MM.1S (cell line): ENCODE results near the gene DNLZ.

Source experiments
- DNase-seq: peaks from one replicate; pipeline ENCODE4 v3.0.0-alpha.2; 2015
- H2AFZ ChIP-seq: fragments of 300-600 bp; sonication (generic); 2 replicates; pipeline ENCODE4 v1.6.0; 2016; ENCODE audit warnings: antibody characterized with exemption, low read length
- H3F3A ChIP-seq: fragments of 300-600 bp; sonication (generic); 2 replicates; pipeline ENCODE4 v1.6.1; 2016; ENCODE audit warnings: mild to moderate bottlenecking, antibody characterized with exemption, low read length, moderate library complexity, mixed read lengths; ENCODE audit not compliant: insufficient read depth
- H3K27ac ChIP-seq: fragments of 300-600 bp; sonication (generic); 2 replicates; pipeline ENCODE4 v1.5.1; 2016; ENCODE audit warnings: mild to moderate bottlenecking, low read length
- H3K27me3 ChIP-seq: fragments of 300-600 bp; sonication (generic); replicated peaks from 2 replicates; pipeline ENCODE4 v1.6.0; 2016; ENCODE audit warnings: low read length; ENCODE audit not compliant: insufficient read depth
- H3K36me3 ChIP-seq: fragments of 300-600 bp; sonication (generic); replicated peaks from 2 replicates; pipeline ENCODE4 v1.6.1; 2016; ENCODE audit warnings: mild to moderate bottlenecking, low read length, mixed read lengths; ENCODE audit not compliant: insufficient read depth
- H3K4me1 ChIP-seq: fragments of 300-600 bp; sonication (generic); 2 replicates; pipeline ENCODE4 v1.6.1; 2016; ENCODE audit warnings: low read length, mixed read lengths
- H3K4me2 ChIP-seq: fragments of 300-600 bp; sonication (generic); 2 replicates; pipeline ENCODE4 v1.6.0; 2016; ENCODE audit warnings: low read depth, low read length
- H3K4me3 ChIP-seq: fragments of 300-600 bp; sonication (generic); 2 replicates; pipeline ENCODE4 v1.5.1; 2016; ENCODE audit warnings: low read length, mixed read lengths
- H3K79me2 ChIP-seq: fragments of 300-600 bp; sonication (generic); 2 replicates; pipeline ENCODE4 v1.6.1; 2016; ENCODE audit warnings: mixed run types, low read length, mixed read lengths
- H3K9ac ChIP-seq: fragments of 300-600 bp; sonication (generic); 2 replicates; pipeline ENCODE4 v1.6.1; 2016; ENCODE audit warnings: low read length, mixed read lengths
- H3K9me2 ChIP-seq: fragments of 300-600 bp; sonication (generic); replicated peaks from 2 replicates; pipeline ENCODE4 v1.6.1; 2016; ENCODE audit warnings: mild to moderate bottlenecking, low read length, mixed read lengths; ENCODE audit not compliant: insufficient read depth
- H3K9me3 ChIP-seq: fragments of 300-600 bp; sonication (generic); replicated peaks from 2 replicates; pipeline ENCODE4 v1.6.1; 2016; ENCODE audit warnings: mild to moderate bottlenecking, low read length, mixed read lengths; ENCODE audit not compliant: insufficient read depth
- H4K20me1 ChIP-seq: fragments of 300-600 bp; sonication (generic); 2 replicates; pipeline ENCODE4 v1.6.1; 2016; ENCODE audit warnings: mild to moderate bottlenecking, low read length, moderate library complexity, mixed read lengths; ENCODE audit not compliant: insufficient read depth
- EZH2 ChIP-seq: fragments of 300-600 bp; sonication (generic); optimal IDR thresholded peaks from 2 replicates; pipeline ENCODE3; 2017; ENCODE audit warnings: low read depth, mild to moderate bottlenecking, antibody characterized with exemption, low read length, mixed read lengths
- EZH2phosphoT487 ChIP-seq: fragments of 300-600 bp; sonication (generic); IDR thresholded peaks from 2 replicates; pipeline ENCODE4 v1.6.1; 2018; ENCODE audit warnings: antibody characterized with exemption, low read length
- TF ChIP-seq, protein P1 (sequence below): fragments of 300-600 bp; sonication (generic); IDR thresholded peaks from 2 replicates; pipeline ENCODE4 v1.5.1; 2016; ENCODE audit warnings: antibody characterized with exemption, low read length, mixed read lengths

DNLZ gene

DNA sequence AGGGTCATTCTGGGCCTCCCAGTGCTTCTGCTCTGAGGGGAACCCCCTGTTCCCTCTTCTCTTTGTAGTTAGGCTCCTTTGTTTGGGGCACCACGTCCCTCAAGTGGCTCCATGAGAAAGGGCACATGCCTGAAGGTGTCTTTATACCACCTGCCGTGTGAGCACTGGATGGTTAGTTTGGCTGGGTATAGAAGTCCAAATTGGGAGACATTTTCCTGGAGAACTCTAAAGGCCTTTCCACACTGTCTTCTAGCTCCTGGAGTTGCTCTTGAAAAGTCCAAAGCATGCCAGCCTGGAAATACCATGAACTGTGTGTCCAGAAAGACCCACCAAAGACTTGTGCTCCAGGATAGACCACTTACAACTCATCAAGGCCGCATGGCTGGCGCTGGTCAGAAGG lies 48.6 kb downstream of the DNLZ start:
- Histone ChIP-seq H3K4me1 (no peaks in the 10 kb centered on the region), H4K20me1 (no peaks in the 10 kb centered on the region), H2AFZ (no peak overlapping the region), H3K9me3 (no peaks in the 10 kb centered on the region), H3K36me3 (no peaks in the 10 kb centered on the region), H3F3A (no peaks in the 10 kb centered on the region), H3K27me3 (peaks cover 96% of the 10 kb centered on the region), H3K27ac (no peak overlapping the region), H3K9ac (no peak overlapping the region), H3K4me3 (no peak overlapping the region), H3K4me2 (no peak overlapping the region), H3K79me2 (no peaks in the 10 kb centered on the region), H3K9me2 (no peaks in the 10 kb centered on the region)
- DNase-seq, result no peak
- TF ChIP-seq EZH2 (no peak), EZH2phosphoT487 (no peak)
- TF ChIP-seq, protein P1, sequence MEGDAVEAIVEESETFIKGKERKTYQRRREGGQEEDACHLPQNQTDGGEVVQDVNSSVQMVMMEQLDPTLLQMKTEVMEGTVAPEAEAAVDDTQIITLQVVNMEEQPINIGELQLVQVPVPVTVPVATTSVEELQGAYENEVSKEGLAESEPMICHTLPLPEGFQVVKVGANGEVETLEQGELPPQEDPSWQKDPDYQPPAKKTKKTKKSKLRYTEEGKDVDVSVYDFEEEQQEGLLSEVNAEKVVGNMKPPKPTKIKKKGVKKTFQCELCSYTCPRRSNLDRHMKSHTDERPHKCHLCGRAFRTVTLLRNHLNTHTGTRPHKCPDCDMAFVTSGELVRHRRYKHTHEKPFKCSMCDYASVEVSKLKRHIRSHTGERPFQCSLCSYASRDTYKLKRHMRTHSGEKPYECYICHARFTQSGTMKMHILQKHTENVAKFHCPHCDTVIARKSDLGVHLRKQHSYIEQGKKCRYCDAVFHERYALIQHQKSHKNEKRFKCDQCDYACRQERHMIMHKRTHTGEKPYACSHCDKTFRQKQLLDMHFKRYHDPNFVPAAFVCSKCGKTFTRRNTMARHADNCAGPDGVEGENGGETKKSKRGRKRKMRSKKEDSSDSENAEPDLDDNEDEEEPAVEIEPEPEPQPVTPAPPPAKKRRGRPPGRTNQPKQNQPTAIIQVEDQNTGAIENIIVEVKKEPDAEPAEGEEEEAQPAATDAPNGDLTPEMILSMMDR, result no peak

DNA sequence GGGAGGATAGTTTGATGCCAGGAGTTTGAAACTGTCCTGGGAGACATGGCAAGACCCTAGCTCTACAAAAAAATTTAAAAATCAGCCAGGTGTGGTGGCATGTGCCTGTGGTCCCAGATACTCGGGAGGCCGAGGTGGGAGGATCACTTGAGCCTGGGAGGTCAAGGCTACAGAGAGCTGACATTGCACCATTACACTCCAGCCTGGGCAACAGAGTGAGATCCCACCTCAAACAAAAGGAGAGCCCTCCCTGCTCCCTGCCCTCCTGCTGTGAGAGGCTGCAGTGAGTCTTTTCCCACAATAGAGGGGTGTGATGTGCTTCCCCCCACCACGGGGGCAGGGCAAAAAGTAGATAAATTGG lies 49.5 kb downstream of the DNLZ start:
- no peak overlapping the region for H3K4me2 ChIP-seq
- H3K36me3 ChIP-seq, result no peaks in the 10 kb centered on the region
- H3K79me2 ChIP-seq, result no peaks in the 10 kb centered on the region
- H3K4me1 ChIP-seq, result no peaks in the 10 kb centered on the region
- H4K20me1 ChIP-seq, result no peaks in the 10 kb centered on the region
- DNase-seq, result no peak
- peaks cover 92% of the 10 kb centered on the region for H3K27me3 ChIP-seq
- no peaks in the 10 kb centered on the region for H3F3A ChIP-seq
- no peak overlapping the region for H3K27ac ChIP-seq
- no peaks in the 10 kb centered on the region for H3K9me2 ChIP-seq
- no peak overlapping the region for H3K4me3 ChIP-seq
- H2AFZ ChIP-seq, result no peak overlapping the region
- no peaks in the 10 kb centered on the region for H3K9me3 ChIP-seq
- H3K9ac ChIP-seq, result no peak overlapping the region
- no peak for TF ChIP-seq EZH2
- TF ChIP-seq, protein P1, result no peak
- TF ChIP-seq EZH2phosphoT487, result no peak

DNA sequence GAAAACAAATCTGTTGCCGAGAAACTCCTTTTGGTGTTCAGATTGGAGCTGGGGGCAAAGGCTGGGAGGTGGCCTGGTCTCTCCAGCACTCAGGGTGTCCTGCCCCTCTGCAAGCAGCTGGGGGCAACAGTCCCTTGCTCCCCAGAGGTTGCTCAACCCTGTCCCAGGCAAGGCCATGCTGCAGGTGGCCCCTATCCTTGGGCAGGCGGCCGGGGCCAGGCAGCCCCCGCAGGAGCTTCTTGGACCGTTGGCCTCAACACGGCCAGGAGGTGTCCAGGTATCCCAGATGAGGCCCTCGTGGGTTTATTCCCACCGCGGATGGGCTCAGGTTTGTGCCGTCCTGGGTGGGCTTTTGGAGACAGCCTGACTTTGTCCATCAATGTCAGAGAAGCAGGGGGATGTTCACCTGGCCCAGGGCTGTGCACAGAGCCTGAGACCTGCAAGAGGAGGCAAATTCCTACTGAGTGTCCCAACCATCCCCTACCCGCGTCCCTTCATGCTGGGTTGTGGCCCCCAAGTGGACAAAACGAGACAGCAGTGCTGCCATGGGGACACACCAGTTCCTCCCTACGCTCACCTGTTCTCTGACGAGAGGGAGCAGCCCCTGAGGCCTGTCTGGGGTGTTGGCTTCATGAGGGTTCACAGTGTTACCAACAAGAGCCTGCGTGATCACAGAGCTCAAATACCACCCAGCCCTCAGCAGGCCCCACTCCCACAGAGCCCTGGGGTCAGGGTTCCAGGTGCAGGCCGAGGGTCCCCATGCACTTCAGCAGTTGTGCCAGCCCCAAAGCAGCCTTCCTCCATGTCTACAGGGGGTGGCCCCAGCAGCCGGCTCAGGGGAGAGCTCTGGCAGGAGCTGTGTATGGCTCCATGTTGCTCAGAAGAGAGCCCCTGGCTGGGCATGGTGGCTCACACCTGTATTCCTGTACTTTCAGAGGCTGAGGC lies 50.2 kb downstream of the DNLZ start:
- Histone ChIP-seq H3K9me2 (no peaks in the 10 kb centered on the region), H3K9ac (no peak overlapping the region), H3F3A (no peaks in the 10 kb centered on the region), H3K4me2 (no peak overlapping the region), H4K20me1 (no peaks in the 10 kb centered on the region), H3K9me3 (no peaks in the 10 kb centered on the region), H2AFZ (no peak overlapping the region), H3K27ac (no peak overlapping the region), H3K36me3 (no peaks in the 10 kb centered on the region), H3K4me1 (no peaks in the 10 kb centered on the region), H3K27me3 (peaks cover 94% of the 10 kb centered on the region), H3K4me3 (no peak overlapping the region), H3K79me2 (no peaks in the 10 kb centered on the region)
- DNase-seq, result no peak
- TF ChIP-seq EZH2 (no peak), EZH2phosphoT487 (no peak)
- TF ChIP-seq, protein P1, result no peak; the same call in 1 of the 2 replicates
